HEK293 (cell line): ENCODE results near the gene TMEM232.

Experiments
- ZNF169 ChIP-seq: fragments of 450-650 bp; formaldehyde crosslinking; IDR thresholded peaks from 2 replicates; pipeline ENCODE4 v1.5.1; 2016; ENCODE audit warnings: missing biosample characterization, missing genetic modification characterization
- ZNF223 ChIP-seq: fragments of 450-650 bp; formaldehyde crosslinking; IDR thresholded peaks from 2 replicates; pipeline ENCODE4 v1.5.1; 2016; ENCODE audit warnings: missing biosample characterization, missing genetic modification characterization
- ZNF274 ChIP-seq, 2 experiments: fragments of 200-500 bp in 1 of 2; fragments of 450-650 bp in 1 of 2; sonication (Bioruptor generic) in 1 of 2; formaldehyde crosslinking in 1 of 2; IDR thresholded peaks; 2 replicates each; pipeline versions ENCODE4 v1.5.1 to v1.6.1; 2014 to 2016; ENCODE audit warnings: borderline replicate concordance in 1 of 2, inconsistent platforms in 1 of 2, low read length in 1 of 2, missing biosample characterization in 1 of 2, missing genetic modification characterization in 1 of 2
- ZNF341 ChIP-seq: fragments of 450-650 bp; formaldehyde crosslinking; IDR thresholded peaks from 2 replicates; pipeline ENCODE4; 2016; ENCODE audit warnings: low read depth, missing biosample characterization, missing genetic modification characterization
- ZNF626 ChIP-seq: fragments of 450-650 bp; sonication (Bioruptor Pico); formaldehyde crosslinking; IDR thresholded peaks from 2 replicates; pipeline ENCODE4 v1.5.1; 2018; ENCODE audit warnings: missing biosample characterization, missing genetic modification characterization, inconsistent platforms
- ZNF658 ChIP-seq: fragments of 450-650 bp; formaldehyde crosslinking; IDR thresholded peaks from 2 replicates; pipeline ENCODE4; 2016; ENCODE audit warnings: missing biosample characterization, missing genetic modification characterization
- TF ChIP-seq, protein P1 (sequence below): fragments of 450-650 bp; formaldehyde crosslinking; IDR thresholded peaks from 2 replicates; pipeline ENCODE4 v1.5.0; 2017; ENCODE audit warnings: missing biosample characterization, missing genetic modification characterization, borderline replicate concordance
- TF ChIP-seq, protein P2 (sequence below): fragments of 450-650 bp; formaldehyde crosslinking; IDR thresholded peaks from 2 replicates; pipeline ENCODE4 v1.5.1; 2016; ENCODE audit warnings: missing biosample characterization, missing genetic modification characterization

DNA sequence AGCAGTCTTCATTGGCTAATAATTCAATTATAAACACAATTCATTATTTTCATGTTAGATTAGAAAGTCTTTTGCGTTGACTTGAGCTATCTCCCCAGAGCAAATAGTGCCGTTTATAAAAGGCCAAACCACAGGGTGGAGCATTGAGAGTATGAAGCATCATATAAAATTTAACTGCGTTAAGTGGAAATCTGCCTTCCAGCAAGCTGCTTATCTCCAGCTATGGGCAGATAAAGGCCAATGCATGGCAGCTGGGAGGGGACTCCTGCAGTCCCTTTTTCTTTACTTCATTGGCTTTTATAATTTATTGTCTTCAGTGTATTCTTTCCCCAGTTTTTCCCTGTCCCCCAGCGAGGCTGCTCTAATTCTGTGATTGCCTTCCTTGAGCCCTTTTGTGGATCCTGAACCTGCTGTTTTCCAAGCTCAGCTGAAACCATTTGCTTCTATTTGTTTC is 113.7 kb downstream of the TMEM232 start:
- TF ChIP-seq ZNF626 (tag by site-specific recombination) (no peak), ZNF169 (tag by site-specific recombination) (no peak), ZNF341 (no peak), ZNF658 (tag by site-specific recombination) (no peak), ZNF223 (tag by site-specific recombination) (no peak), ZNF274 (IDR thresholded peaks at IDR 0.05; ENCODE audit: low read length) (no peak), ZNF274 (tag by site-specific recombination; IDR thresholded peaks at IDR 0.05; ENCODE audit: borderline replicate concordance) (no peak)
- TF ChIP-seq, protein P1, sequence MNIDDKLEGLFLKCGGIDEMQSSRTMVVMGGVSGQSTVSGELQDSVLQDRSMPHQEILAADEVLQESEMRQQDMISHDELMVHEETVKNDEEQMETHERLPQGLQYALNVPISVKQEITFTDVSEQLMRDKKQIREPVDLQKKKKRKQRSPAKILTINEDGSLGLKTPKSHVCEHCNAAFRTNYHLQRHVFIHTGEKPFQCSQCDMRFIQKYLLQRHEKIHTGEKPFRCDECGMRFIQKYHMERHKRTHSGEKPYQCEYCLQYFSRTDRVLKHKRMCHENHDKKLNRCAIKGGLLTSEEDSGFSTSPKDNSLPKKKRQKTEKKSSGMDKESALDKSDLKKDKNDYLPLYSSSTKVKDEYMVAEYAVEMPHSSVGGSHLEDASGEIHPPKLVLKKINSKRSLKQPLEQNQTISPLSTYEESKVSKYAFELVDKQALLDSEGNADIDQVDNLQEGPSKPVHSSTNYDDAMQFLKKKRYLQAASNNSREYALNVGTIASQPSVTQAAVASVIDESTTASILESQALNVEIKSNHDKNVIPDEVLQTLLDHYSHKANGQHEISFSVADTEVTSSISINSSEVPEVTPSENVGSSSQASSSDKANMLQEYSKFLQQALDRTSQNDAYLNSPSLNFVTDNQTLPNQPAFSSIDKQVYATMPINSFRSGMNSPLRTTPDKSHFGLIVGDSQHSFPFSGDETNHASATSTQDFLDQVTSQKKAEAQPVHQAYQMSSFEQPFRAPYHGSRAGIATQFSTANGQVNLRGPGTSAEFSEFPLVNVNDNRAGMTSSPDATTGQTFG (tag by site-specific recombination) = no peak
- TF ChIP-seq, protein P2, sequence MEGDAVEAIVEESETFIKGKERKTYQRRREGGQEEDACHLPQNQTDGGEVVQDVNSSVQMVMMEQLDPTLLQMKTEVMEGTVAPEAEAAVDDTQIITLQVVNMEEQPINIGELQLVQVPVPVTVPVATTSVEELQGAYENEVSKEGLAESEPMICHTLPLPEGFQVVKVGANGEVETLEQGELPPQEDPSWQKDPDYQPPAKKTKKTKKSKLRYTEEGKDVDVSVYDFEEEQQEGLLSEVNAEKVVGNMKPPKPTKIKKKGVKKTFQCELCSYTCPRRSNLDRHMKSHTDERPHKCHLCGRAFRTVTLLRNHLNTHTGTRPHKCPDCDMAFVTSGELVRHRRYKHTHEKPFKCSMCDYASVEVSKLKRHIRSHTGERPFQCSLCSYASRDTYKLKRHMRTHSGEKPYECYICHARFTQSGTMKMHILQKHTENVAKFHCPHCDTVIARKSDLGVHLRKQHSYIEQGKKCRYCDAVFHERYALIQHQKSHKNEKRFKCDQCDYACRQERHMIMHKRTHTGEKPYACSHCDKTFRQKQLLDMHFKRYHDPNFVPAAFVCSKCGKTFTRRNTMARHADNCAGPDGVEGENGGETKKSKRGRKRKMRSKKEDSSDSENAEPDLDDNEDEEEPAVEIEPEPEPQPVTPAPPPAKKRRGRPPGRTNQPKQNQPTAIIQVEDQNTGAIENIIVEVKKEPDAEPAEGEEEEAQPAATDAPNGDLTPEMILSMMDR = no peak
